Measurements from ENCODE around the gene CTBP2. TPM values are rescaled to one million over a fixed set of nuclear protein-coding genes. Genes with fewer than 3 reads are reported as not detected.

The CTBP2 gene
- total RNA-seq, 1 experiment from 2014 or later: 212 TPM

DNA sequence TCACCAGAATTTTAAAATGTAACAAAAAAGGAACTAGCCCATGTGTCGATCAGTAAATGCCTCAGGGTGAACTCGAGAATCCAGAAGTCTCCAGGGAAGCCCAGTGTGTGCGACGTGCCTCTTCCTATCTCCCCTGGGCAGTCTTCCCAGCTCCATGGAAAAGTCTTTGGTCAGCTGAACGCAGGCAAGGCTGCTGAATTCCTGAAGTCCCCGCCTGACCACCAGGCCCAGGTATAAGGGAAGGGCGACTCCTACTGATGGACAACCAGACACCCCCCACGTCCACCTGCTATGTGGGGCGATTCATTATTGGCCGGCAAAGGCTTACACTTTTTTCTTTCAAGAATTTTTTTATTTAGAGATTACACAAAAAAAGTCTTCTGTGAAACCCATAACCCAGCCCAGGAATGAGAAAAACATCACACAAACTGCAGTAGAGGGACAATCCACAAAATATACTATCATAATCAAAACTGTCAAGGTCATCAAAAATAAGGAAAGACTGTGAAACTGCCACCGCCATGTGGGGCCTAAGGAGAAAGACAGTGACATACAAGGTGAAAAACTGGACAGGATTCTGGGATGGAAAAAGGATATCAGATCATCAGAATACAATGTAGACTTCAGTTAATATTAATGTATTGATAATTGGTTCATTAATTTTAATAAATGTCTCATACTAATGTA is 93.5 kb downstream of the CTBP2 start:
- no peak overlapping the region for H3K9ac ChIP-seq (ENCODE audit: extremely low read depth, insufficient read length, low read length)
- no peak overlapping the region for H3K4me2 ChIP-seq (ENCODE audit: insufficient read depth, insufficient read length, low read length)
- Mint-ChIP-seq H3K9me3 (no peaks in the 10 kb centered on the region), H3K4me1 (peaks cover 51 to 56% of the 10 kb centered on the region in 2 experiments), H3K36me3 (ENCODE audit: insufficient read depth in 1 of 3, low read depth in 3 of 3) (peaks cover 14 to 53% (median 47%) of the 10 kb centered on the region in 3 experiments), H3K4me3 (no peak overlapping the region), H3K27me3 (ENCODE audit: low read depth) (no peaks in the 10 kb centered on the region; the same call in none of the 2 replicates), H3K27ac (peak overlapping the region; percentile 30 to 69 (median 30); a peak in 5 of 7 replicates)
- H3K9me3 ChIP-seq (ENCODE audit: control insufficient read depth, low read depth, low read length): no peaks in the 10 kb centered on the region
- no peak overlapping the region for H2BK20ac ChIP-seq (ENCODE audit: low read depth, low read length, poor library complexity, severe bottlenecking)
- peaks cover 10% of the 10 kb centered on the region; the same call in 1 of the 2 replicates for H3K4me1 ChIP-seq (ENCODE audit: insufficient read depth, low read length)
- WGBS (ENCODE audit: extremely low coverage, insufficient read length, low lambda C conversion rate): no CpG with 5 or more reads among the region's 11 CpGs
- TF ChIP-seq, protein P1, sequence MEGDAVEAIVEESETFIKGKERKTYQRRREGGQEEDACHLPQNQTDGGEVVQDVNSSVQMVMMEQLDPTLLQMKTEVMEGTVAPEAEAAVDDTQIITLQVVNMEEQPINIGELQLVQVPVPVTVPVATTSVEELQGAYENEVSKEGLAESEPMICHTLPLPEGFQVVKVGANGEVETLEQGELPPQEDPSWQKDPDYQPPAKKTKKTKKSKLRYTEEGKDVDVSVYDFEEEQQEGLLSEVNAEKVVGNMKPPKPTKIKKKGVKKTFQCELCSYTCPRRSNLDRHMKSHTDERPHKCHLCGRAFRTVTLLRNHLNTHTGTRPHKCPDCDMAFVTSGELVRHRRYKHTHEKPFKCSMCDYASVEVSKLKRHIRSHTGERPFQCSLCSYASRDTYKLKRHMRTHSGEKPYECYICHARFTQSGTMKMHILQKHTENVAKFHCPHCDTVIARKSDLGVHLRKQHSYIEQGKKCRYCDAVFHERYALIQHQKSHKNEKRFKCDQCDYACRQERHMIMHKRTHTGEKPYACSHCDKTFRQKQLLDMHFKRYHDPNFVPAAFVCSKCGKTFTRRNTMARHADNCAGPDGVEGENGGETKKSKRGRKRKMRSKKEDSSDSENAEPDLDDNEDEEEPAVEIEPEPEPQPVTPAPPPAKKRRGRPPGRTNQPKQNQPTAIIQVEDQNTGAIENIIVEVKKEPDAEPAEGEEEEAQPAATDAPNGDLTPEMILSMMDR (conservative IDR thresholded peaks at IDR 0.05): no peak
- H2BK15ac ChIP-seq (ENCODE audit: low read depth, low read length): no peak overlapping the region
- H2BK5ac ChIP-seq (ENCODE audit: insufficient read length, low read length): no peak overlapping the region
- H2BK12ac ChIP-seq (ENCODE audit: insufficient read length, low read depth, low read length): no peak overlapping the region
- H4K20me1 ChIP-seq (ENCODE audit: control insufficient read depth, insufficient read depth, insufficient read length): peaks cover 3% of the 10 kb centered on the region
- H4K5ac ChIP-seq (ENCODE audit: insufficient read length, low read depth, low read length): no peak overlapping the region
- no peak overlapping the region for H3K23ac ChIP-seq (ENCODE audit: insufficient read length, low read depth, low read length)
- no peak overlapping the region for H3K4ac ChIP-seq (ENCODE audit: low read depth, low read length)
- H4K8ac ChIP-seq (replicated peaks; ENCODE audit: insufficient read length, low read depth, low read length): no peak overlapping the region
- no peaks in the 10 kb centered on the region for H3K23me2 ChIP-seq (ENCODE audit: insufficient read length, low read depth, low read length, poor library complexity, severe bottlenecking)
- peaks cover 55% of the 10 kb centered on the region; the same call in 1 of the 2 replicates for H3K79me2 ChIP-seq (ENCODE audit: insufficient read depth, low read length)
- H3K56ac ChIP-seq (ENCODE audit: insufficient read length, low read depth, low read length): no peak overlapping the region
- no peak overlapping the region for H3K14ac ChIP-seq (ENCODE audit: insufficient read depth, low read length)
- no peak overlapping the region for H3K27ac ChIP-seq (ENCODE audit: insufficient read length, low read depth, low read length)
- H3K27me3 ChIP-seq (ENCODE audit: insufficient read depth, low read length): no peaks in the 10 kb centered on the region
- H4K91ac ChIP-seq (ENCODE audit: insufficient read length, low read depth, low read length): no peak overlapping the region
- no peak overlapping the region for H3K18ac ChIP-seq (ENCODE audit: insufficient read length, low read depth, low read length)
- no peak overlapping the region for H2AFZ ChIP-seq (ENCODE audit: low read length)
- H3K79me1 ChIP-seq (ENCODE audit: insufficient read depth, low read depth, low read length, poor library complexity, severe bottlenecking): peaks cover 6% of the 10 kb centered on the region
- H3T11ph ChIP-seq (ENCODE audit: low read length): no peak overlapping the region
- no peak overlapping the region for H2BK120ac ChIP-seq (ENCODE audit: low read depth, low read length, poor library complexity, severe bottlenecking)
- no peak overlapping the region for H2AK5ac ChIP-seq (ENCODE audit: insufficient read length, low read length)
- no peak for DNase-seq
